Pons (tissue), 1 donor: ENCODE data around the gene CCL2.
"Not testable (repeated sequence)": the region's sequence is repeated elsewhere in the genome, so short reads cannot be mapped to it uniquely, and the experiment has no call there.

Experiments
- DNase-seq: peaks from one replicate; pipeline ENCODE4 v3.0.0-alpha.2; 2016; ENCODE audit warnings: low spot score

Gene CCL2

DNA sequence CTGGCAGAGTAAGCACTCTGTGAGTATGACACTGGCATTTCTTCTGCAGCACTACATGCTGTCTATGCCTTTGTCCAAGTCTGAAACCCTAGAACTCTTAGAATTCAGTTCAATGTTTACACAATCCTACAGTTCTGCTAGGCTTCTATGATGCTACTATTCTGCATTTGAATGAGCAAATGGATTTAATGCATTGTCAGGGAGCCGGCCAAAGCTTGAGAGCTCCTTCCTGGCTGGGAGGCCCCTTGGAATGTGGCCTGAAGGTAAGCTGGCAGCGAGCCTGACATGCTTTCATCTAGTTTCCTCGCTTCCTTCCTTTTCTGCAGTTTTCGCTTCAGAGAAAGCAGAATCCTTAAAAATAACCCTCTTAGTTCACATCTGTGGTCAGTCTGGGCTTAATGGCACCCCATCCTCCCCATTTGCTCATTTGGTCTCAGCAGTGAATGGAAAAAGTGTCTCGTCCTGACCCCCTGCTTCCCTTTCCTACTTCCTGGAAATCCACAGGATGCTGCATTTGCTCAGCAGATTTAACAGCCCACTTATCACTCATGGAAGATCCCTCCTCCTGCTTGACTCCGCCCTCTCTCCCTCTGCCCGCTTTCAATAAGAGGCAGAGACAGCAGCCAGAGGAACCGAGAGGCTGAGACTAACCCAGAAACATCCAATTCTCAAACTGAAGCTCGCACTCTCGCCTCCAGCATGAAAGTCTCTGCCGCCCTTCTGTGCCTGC is at the start of gene CCL2:
Gene CCL2, plus strand, starts transcription at position 635 of the 730 bp plus-strand sequence. Its CDS starts 65 bp downstream, at position 700.
- peak; percentile 72 for DNase-seq

DNA sequence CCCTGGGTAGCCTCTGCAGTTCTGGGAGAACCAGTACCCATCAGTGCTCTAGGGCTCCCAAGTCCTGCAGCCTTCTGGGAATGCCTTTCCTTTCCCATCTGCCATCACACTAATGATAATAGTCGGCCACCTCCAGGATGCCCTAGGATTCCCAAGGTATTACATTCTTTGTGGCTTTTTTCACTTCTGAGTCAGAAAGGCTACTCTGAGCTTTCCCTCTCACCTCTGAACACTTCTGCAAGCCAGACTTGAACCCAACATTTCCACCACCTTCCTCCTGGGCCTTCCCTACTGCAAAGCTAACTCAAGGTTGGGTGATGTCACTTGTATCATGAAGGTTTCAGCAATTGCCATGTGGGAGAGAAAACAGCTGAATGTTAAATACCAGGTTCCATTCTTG is 49.7 kb upstream of the CCL2 start:
- DNase-seq: no peak

DNA sequence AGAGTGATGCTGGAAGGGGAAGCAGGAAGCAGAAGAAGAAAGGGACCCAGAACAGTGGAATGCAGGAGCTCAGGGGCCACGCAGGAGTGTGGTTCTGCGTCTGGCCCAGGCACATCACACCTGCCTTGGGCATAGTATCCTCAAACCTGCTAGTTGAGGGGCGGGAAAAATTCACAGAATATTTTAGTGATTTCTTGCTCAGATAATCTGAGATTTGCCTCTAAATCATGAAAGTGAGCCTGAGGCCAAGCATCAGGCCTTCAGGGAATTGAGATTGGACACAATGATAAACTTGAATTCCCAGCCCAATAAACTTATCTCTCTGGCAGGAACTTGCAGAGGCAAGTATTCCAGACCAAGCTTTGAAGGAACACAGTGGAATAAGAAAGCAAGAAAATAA is 48.5 kb upstream of the CCL2 start:
- no peak for DNase-seq

DNA sequence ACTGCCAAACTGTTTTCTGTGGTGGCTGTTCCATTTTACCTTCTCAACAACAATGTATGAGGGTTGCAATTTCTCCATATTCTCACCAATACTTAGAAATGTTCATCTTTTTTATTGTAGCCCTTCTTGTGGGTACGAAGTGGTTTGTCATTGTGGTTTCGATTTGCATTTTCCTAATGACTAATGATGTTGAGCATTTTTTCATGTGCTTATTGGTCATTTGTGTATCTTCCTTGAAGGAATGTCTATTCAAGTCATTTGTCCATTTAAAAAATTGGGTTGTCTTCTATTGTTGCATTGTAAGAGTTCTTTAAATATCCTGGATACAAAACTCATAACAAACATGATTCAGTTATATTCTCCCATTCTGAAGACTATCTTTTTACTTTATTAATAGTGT is 47.5 kb upstream of the CCL2 start:
- DNase-seq: no peak

DNA sequence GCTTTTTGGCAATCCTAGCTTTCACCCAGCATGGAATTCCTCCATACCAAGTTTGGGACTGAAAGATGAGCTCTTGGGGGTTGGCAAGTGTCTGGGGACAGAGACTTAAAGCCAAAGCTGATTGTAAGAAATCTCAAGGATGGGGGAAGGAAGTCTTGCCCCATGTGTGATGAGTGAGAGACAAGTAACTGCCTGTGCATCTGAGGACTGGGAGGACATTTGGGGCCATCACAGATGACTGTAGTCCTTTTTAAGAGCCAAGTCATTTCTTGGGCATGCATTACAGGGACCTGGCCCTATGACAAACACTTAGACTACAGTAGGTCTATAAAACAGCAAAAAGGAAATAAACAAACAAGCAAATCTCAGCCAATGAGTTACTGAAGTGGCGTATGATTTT is 36.3 kb upstream of the CCL2 start:
- no peak for DNase-seq

DNA sequence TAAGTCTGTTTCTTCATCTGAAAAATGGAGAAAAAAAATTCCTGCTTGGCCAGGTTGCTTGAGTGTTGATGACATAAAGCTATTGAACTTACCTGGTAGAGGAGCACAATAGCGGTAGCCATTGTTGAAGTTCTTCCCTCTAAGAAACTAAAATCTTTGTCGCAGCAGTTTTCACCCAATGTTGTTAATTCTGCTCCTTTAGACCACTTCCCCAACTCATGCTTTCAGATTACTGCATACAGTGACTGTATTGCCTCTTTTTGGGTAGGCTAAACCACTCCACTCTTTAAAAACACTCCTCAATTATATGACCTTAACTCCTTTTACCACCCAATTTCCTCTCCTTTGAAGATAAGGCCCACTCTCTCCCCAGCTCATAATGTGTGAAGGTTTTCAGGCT is 35.7 kb upstream of the CCL2 start:
- no peak for DNase-seq

DNA sequence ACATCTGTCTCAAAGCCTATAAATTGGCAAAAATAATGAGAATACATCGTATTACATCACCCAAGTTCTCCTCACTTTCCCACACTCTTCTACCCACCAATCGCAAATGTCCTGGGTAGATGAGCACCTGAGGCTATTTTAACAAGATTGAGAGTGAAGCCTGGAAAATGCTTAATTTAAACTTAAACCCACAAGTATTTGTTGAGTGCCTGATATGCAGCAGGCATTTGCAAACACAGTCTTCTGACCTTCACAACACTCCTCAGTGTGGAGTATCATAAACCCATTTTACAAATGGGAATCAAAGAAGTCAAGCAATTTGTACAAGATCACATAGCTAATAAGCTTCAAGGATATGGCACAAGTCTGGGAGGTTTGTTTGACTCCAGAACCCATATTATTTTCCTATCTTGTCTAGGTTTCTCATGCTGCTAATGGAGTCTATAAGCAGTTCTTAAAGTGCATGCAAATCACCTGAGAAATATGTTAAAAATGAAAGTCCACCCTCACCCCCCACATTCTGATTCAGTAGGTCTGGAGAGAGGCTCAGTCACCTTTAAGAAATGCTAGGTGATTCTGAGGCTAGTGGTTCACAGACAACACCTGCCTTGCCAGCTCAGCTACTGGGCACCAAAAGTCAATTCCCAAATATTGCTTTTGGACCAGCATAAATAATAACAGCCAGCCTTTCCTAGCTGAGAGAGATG is 34.9 kb upstream of the CCL2 start:
- no peak for DNase-seq

DNA sequence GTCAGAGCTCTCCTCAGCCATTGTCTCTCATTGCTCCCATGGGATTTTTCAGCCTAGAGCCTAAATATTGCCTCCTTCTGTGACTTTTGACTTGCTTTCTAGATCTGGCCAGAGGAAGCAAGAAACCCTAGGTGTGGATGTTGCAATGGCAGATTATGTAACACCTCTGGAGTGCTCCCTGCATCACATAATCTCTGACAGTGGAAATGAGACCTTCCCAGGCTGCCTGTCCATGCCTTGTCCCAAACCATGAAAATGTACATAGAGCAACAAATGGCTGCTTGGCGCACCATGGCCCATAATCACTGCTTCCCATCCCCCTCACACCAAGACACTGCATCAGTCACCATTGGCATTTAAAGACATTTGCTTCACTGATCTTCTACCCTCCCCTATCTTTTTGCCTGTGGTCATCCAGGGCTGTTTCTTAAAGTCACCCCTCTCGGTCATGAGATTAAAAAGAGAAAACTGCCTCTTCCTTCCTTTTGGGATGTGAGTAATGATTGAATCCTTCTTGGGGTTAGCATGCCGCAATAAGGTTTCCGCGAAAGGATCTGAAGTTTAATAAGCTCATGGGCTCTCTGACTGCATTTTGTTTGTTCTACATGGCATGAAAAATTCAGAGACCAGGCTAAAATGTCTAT is 34.2 kb upstream of the CCL2 start:
- DNase-seq: no peak

DNA sequence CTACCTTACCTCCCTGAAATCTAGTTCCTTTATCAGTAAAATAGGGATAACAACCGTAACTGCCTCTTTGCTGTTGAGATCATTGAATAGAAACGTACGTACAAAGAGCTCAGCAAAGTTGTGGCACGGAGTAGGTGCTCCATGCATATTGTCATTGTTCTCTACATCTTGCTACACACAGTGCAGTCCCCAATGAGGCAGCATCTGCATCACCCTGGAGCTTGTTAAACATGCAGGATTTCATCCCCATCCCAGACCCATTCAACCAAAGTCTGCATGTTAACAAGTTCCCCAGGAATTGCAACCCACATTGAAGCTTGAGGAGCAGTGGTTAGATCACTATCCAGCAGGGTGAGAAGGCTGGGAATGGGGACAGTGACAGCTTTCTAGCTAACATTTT is 33.7 kb upstream of the CCL2 start:
- DNase-seq: no peak

DNA sequence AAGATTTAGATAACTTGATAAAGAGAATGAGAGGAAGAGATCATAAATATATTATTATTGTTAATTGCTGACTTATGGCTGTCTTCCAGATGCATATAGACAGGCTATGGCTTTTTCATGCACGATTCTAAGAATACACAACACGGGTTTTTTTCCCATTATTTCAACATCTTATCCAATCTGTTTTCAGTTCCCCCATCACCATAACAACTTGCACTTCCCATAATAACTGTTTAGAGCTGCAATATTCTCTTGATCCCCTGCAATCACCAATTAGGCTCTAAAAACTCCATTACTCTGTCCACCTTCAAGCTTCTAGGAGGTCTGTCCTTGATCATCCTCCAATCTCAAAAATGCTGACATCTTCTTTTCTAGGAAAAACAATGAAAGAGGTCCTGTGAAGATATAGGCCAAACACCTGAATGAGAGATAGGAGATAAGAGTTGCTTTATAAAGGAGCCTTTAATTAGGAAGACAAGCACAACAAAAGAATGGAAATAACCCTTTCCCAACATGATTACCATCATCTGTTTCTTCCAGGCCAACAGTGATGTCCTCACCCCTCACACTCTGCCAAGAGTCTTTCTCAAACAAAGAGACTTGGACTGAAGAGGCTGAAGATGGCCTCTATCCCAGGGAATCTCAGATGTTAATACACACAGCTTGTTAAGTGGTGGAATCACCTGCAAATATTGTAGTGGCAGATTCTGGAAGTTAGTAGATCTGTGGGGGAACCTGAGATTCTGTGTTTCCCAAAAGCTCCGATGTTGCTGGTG is 32.2 kb upstream of the CCL2 start:
- DNase-seq: no peak

DNA sequence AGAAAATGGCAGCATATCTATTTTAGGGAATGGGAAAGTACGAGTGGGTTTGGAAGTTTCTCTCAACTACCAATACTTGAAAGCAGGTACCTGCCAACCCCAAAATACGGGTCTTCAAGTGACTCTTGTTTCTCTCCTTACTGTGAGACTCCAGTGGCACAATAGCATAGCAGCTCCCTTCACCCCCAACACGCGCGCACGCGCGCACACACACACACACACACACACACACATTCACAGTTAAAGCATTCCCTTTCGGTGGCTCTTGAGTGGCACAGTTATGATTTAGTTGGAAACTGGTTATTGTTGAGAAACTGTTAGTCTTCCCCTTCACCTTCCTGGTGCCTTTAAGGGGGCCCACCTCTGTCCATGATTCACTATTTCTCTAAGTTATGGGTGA is 30.0 kb upstream of the CCL2 start:
- DNase-seq: no peak

DNA sequence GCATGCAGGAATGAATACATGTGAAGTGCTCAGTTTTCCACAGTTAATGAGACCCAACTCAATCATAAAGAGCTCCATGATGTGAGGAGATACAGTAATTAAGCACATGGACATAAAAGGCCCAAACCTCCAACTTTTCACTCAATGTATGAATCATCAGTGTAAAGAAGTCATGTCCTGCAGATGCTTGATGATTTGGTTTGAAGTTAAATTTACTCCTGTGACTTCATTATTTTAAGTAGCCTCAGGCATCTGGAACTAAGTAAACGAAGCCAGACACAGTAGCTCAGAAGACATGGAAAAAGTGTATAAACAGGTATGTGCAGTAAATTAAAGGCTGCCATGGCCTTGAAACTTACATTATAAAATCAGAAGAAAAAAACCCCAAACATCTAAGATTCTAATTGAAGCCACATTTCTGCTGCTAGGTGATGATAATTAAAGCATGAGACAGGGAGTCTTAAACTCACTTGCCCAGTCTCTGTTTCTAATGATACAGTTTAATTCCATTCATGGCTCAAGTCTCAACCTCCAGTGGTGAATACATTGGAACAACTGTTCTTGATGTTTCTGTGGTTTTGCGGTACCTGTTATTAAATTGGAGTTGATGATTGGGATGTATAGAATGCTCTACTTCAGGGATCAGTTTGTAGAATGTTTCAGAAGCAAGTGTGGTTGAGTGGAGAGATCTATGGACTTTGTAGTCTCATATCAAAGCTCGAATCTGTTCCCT is 28.9 kb upstream of the CCL2 start:
- DNase-seq: no peak

DNA sequence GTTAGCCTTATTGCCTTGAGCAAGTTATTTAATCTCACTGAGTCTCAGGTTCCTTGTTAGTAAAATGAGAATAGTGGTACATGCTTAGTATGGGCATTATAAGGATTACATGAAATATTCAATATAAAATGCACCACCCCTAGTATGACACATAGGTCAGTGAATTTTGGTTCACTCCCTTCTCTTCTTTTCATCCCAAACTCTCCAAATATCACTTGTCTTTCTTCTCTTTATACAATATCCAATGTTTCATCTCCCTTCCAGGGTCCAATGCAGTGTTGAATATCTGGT is 28.4 kb upstream of the CCL2 start:
- no peak for DNase-seq

DNA sequence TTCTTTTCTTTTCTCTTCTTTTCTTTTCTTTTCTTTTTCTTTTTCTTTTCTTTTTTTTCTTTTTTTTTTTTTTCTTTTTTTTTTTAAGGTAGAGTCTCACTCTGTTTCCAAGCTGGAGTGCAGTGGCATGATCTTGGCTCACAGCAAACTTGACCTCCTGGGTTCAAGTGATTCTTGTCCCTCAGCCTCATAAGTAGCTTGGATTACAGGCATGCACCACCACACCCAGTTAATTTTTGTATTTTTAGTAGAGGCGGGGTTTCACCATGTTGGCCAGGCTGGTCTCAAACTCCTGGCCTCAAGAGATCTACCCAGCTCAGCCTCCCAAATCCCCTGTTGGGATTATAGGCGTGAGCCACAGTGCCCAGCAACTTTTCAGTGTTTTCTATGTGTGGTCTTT is 27.8 kb upstream of the CCL2 start:
- not testable (repeated sequence) for DNase-seq

DNA sequence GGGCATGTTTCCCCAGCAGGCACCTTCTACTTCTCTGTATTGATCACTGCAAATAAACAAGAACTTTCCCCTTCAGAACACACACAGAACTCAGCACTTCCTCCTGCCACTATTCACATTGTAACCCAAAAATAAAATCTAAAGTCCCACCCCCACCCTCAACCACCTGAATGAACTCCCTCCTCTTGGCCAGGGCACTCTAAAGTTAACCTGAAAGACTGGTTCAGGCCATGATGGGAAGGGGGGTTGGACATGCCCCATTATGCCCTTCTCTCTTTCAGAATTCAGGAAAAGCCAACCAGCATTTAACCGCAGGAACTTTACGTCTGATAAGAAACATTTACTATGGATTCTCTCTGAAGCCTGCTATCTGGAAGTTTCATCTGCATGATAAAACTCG is 27.4 kb upstream of the CCL2 start:
- no peak for DNase-seq

DNA sequence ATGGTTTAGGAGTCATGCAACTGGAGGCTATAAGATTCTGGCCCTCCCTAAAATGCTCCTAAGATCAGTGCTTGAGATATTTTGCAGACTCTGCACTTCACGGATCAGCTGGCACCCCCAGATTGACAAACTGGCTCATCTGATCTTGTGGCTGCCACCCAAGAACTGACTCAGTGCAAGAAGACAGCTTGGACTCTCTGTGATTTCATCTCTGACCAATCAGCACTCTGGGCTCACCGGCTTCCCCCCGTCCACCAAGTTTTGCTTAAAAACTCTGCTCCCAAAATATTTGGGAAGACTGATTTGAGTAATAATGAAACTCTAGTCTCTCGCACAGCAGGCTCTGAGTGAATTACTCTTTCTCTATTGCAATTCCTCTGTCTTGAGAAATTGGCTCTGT is 26.3 kb upstream of the CCL2 start:
- no peak for DNase-seq

DNA sequence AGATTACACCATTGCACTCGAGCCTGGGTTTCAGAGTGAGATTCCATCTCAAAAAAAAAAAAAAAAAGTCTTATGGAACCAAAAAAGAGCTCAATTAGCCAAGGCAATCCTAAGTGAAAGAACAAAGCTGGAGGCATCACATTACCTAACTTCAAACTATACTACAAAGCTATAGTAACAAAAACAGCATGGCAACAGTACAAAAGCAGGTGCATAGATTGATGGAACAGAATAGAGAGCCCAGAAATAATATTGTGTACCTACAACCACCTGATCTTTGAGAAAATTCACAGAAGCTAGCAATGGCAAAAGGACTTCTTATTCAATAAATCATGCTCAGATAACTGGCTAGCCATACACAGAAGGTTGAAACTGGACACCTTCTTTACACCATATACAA is 24.7 kb upstream of the CCL2 start:
- DNase-seq: no peak

DNA sequence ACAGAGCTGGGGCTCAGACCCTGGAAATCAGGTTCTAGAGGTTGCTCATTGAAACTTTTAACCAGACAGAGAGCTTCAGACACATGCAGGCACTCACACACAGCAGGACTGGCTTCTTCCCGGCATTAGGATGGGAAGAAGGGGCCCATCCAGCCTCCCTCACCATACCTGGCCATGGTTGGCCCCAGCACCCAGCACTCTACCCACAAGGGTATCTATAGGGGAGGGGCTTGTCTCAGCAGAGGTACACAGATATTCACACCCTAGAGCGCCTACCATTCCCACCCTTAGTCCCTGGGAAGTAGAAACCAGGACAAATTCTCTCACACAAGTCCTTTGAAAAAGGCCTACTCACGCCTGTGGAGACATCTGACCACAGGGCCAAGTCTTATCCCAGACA is 20.5 kb upstream of the CCL2 start:
- no peak for DNase-seq

DNA sequence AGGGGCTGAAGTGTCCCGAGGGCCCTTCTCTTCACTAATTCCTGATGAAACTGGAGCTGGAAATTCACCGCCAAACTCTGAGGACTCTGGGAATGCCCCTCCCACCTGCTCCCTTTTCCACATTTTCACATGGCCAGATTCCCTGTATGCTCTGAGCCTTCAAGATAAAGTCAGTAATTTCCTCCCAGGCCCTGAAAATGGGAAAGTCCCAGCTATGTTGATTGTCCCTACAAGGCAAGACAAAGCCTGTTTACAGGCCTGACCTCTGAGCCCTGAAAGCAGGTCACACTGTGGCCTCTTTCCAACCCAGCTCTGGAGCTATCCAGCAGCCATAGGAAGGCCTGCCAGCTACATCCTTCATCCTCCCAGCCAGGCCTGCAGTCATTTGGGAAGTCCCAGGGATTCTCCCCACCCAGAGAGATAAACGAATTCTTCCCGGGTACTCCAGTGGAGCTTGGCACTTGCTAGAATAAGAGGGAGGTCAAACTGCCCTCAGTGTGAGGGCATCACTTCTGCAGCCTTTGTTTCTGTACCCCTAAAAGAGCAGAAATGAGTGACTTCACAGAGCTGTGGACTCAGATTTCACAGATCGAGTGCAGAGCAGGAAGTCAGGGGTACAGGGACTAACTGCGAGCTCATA is 19.6 kb upstream of the CCL2 start:
- DNase-seq: no peak

DNA sequence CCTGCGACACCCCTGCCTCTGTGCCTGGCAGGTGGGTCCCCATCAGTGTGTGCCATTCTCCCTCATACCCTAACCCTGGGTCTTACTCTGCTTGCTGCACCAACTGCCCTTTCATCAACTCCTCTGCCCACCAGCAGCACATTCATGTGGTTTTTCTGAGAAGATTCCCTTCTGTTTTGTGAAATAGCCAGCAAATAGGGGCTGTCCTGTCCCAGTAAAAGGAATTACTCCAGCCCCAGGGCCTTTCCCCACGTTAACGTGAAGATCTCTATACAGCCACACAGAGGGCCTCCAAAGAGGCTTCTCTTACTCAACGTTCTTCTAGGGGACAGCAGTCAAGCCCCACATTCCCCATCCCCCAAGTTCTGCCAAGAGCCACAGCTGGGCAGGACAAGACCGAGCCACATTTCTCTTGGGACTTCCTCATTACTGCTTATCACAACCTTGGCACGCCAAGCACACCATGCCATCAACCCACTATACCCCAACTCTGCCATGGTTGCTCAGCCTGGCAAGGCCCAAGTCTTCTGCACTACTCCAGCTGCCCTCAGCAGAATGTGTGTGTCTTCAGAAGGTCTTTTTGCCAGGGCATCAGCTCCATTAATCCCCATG is 18.7 kb upstream of the CCL2 start:
- DNase-seq: no peak

DNA sequence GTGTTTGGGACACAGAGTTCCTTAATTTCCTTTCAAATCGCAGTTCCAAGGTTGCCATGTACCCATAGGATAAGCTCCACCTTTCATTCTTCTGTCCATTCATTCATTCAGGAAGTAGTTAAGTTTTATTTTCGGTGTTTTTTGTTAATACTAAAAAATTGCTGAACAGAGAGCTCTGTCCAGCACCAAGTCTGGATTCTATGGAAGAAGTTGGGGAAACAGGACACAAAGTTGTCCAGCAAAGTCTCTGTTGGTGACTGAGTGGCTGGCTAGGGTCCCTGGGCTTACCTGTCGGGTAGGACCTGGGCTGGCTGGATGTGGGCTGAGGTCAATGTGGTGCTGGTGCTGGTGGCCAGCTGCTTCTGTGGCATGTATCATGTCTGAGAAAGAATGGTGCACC is 17.6 kb upstream of the CCL2 start:
- no peak for DNase-seq
